H1 (cell line): ENCODE data around the gene GLS. TPM values are rescaled to one million over a fixed set of nuclear protein-coding genes. Genes with fewer than 3 reads are reported as not detected.

Experiments
- BRCA1 ChIP-seq: IDR thresholded peaks from 2 replicates; pipeline ENCODE4 v1.6.1; 2012; ENCODE audit warnings: low read depth, low read length, improper control_type of control experiment
- CBX5 ChIP-seq: fragments of 300-800, 300-1000 bp; sonication (generic); IDR thresholded peaks from 2 replicates; pipeline ENCODE4 v1.7.1; 2016; ENCODE audit warnings: antibody characterized with exemption, low read length, low read depth
- EGR1 ChIP-seq: IDR thresholded peaks from 2 replicates; pipeline ENCODE4 v1.6.1; 2011; ENCODE audit warnings: low read depth, low read length, borderline replicate concordance
- JUN ChIP-seq: IDR thresholded peaks from 2 replicates; pipeline ENCODE4 v1.6.1; 2011; ENCODE audit warnings: low read depth, mild to moderate bottlenecking, improper control_type of control experiment, low read length
- PHF8 ChIP-seq: fragments of 200-600 bp; sonication (generic); conservative IDR thresholded peaks from 2 replicates; pipeline ENCODE4 v1.7.1; 2012; ENCODE audit warnings: low read depth, mild to moderate bottlenecking, inconsistent platforms, low read length, moderate library complexity
- RAD21 ChIP-seq, 2 experiments: IDR thresholded peaks in 1 of 2; conservative IDR thresholded peaks in 1 of 2; 2 replicates each; pipeline ENCODE4 v1.6.1; 2011; ENCODE audit warnings: low read depth in 2 of 2, low read length in 2 of 2, improper control_type of control experiment in 1 of 2, inconsistent platforms in 1 of 2, mild to moderate bottlenecking in 1 of 2, moderate library complexity in 1 of 2
- RFX5 ChIP-seq: IDR thresholded peaks from 2 replicates; pipeline ENCODE4 v1.6.1; 2011; ENCODE audit warnings: low read depth, low read length, improper control_type of control experiment, borderline replicate concordance
- SUZ12 ChIP-seq: fragments of 200-600 bp; sonication (generic); IDR thresholded peaks from 2 replicates; pipeline ENCODE4 v1.6.1; 2012; ENCODE audit warnings: mild to moderate bottlenecking, inconsistent platforms, low read length, moderate library complexity, mixed read lengths
- TAF7 ChIP-seq: optimal IDR thresholded peaks from 2 replicates; pipeline ENCODE3; 2011; ENCODE audit warnings: low read depth, mild to moderate bottlenecking, inconsistent platforms, low read length, moderate library complexity, borderline replicate concordance
- TBP ChIP-seq: IDR thresholded peaks from 2 replicates; pipeline ENCODE4 v1.6.1; 2011; ENCODE audit warnings: low read depth, low read length, improper control_type of control experiment
- polyA plus RNA-seq, 7 experiments: library from polyadenylated mRNA; depleted of rRNA in 3 of 7; stranded (reverse) in 5 of 7; unstranded in 2 of 7; fragments of >200 nt in 5 of 7; fragments of 200-250 nt in 2 of 7; gene quantifications; 1 replicate in 5 of 7; 2 replicates in 1 of 7; 4 replicates in 1 of 7; pipeline versions ENCODE4 v1.2.1 to v1.2.3, GENCODE V29; 2011 to 2013; ENCODE audit warnings: missing spikeins in 2 of 7, mixed read lengths in 2 of 7
- total RNA-seq: library from RNA; stranded (reverse); fragmentation: NEBNext Ultra II Directional; extraction: Animal tissue kit (Norgen Biotek cat#: 25700); gene quantifications from 2 replicates; pipeline ENCODE4 v1.2.1, GENCODE V29; 2021
- TF ChIP-seq, protein P1 (sequence below): fragments of 300-600 bp; sonication (generic); IDR thresholded peaks from 2 replicates; pipeline ENCODE4 v1.7.1; 2012; ENCODE audit warnings: low read length, moderate library complexity, mild to moderate bottlenecking, inconsistent platforms; ENCODE audit not compliant: insufficient replicate concordance

Gene GLS
- total and polyA plus RNA-seq, 2 of the 8 experiments (the other 6 are each of a cell fraction or from before 2014, with no cell fraction given): 15.7 to 89.8 TPM

GRCh38 chr2:190922376-190922775 is 41.8 kb downstream of the GLS start (continued):
- TF ChIP-seq, protein P1, sequence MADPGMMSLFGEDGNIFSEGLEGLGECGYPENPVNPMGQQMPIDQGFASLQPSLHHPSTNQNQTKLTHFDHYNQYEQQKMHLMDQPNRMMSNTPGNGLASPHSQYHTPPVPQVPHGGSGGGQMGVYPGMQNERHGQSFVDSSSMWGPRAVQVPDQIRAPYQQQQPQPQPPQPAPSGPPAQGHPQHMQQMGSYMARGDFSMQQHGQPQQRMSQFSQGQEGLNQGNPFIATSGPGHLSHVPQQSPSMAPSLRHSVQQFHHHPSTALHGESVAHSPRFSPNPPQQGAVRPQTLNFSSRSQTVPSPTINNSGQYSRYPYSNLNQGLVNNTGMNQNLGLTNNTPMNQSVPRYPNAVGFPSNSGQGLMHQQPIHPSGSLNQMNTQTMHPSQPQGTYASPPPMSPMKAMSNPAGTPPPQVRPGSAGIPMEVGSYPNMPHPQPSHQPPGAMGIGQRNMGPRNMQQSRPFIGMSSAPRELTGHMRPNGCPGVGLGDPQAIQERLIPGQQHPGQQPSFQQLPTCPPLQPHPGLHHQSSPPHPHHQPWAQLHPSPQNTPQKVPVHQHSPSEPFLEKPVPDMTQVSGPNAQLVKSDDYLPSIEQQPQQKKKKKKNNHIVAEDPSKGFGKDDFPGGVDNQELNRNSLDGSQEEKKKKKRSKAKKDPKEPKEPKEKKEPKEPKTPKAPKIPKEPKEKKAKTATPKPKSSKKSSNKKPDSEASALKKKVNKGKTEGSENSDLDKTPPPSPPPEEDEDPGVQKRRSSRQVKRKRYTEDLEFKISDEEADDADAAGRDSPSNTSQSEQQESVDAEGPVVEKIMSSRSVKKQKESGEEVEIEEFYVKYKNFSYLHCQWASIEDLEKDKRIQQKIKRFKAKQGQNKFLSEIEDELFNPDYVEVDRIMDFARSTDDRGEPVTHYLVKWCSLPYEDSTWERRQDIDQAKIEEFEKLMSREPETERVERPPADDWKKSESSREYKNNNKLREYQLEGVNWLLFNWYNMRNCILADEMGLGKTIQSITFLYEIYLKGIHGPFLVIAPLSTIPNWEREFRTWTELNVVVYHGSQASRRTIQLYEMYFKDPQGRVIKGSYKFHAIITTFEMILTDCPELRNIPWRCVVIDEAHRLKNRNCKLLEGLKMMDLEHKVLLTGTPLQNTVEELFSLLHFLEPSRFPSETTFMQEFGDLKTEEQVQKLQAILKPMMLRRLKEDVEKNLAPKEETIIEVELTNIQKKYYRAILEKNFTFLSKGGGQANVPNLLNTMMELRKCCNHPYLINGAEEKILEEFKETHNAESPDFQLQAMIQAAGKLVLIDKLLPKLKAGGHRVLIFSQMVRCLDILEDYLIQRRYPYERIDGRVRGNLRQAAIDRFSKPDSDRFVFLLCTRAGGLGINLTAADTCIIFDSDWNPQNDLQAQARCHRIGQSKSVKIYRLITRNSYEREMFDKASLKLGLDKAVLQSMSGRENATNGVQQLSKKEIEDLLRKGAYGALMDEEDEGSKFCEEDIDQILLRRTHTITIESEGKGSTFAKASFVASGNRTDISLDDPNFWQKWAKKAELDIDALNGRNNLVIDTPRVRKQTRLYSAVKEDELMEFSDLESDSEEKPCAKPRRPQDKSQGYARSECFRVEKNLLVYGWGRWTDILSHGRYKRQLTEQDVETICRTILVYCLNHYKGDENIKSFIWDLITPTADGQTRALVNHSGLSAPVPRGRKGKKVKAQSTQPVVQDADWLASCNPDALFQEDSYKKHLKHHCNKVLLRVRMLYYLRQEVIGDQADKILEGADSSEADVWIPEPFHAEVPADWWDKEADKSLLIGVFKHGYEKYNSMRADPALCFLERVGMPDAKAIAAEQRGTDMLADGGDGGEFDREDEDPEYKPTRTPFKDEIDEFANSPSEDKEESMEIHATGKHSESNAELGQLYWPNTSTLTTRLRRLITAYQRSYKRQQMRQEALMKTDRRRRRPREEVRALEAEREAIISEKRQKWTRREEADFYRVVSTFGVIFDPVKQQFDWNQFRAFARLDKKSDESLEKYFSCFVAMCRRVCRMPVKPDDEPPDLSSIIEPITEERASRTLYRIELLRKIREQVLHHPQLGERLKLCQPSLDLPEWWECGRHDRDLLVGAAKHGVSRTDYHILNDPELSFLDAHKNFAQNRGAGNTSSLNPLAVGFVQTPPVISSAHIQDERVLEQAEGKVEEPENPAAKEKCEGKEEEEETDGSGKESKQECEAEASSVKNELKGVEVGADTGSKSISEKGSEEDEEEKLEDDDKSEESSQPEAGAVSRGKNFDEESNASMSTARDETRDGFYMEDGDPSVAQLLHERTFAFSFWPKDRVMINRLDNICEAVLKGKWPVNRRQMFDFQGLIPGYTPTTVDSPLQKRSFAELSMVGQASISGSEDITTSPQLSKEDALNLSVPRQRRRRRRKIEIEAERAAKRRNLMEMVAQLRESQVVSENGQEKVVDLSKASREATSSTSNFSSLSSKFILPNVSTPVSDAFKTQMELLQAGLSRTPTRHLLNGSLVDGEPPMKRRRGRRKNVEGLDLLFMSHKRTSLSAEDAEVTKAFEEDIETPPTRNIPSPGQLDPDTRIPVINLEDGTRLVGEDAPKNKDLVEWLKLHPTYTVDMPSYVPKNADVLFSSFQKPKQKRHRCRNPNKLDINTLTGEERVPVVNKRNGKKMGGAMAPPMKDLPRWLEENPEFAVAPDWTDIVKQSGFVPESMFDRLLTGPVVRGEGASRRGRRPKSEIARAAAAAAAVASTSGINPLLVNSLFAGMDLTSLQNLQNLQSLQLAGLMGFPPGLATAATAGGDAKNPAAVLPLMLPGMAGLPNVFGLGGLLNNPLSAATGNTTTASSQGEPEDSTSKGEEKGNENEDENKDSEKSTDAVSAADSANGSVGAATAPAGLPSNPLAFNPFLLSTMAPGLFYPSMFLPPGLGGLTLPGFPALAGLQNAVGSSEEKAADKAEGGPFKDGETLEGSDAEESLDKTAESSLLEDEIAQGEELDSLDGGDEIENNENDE: no peak
- TF ChIP-seq TBP (no peak), SUZ12 (no peak), EGR1 (no peak), RFX5 (no peak), RAD21 (IDR thresholded peaks at IDR 0.05 in 1 of 2, conservative IDR thresholded peaks at IDR 0.05 in 1 of 2; ENCODE audit: low read depth in 2 of 2, low read length in 2 of 2) (no peak), CBX5 (no peak), BRCA1 (no peak), TAF7 (no peak), JUN (no peak), PHF8 (no peak)
